MCF 10A (cell line): ENCODE data around the gene DPP4. TPM values are rescaled to one million over a fixed set of nuclear protein-coding genes. Genes with fewer than 3 reads are reported as not detected.

Experiments used
- BruUV-seq: library from RNA; stranded (reverse); fragments of 400-500 nt; replicated peaks from 2 replicates; lab custom pipeline; 2021; lab: Mats Ljungman, UMichigan
- CTCF ChIA-PET: fragments of 300-600 bp; sonication (Branson Sonifier 250); formaldehyde crosslinking; extraction: SDS; loops from one replicate; lab custom pipeline; 2021; ENCODE audit warnings: antibody characterized with exemption, inconsistent platforms; lab: Yijun Ruan, JAX
- POLR2A ChIA-PET: fragments of 300-600, 350-650 bp; sonication (Branson Sonifier 250); formaldehyde crosslinking; extraction: SDS; loops from one replicate; lab custom pipeline; 2020; ENCODE audit warnings: antibody characterized with exemption, inconsistent platforms; lab: Yijun Ruan, JAX
- DNase-seq: peaks from one replicate; pipeline ENCODE4 v3.0.0-alpha.2; 2018; ENCODE audit not compliant: unreplicated experiment
- H3K27ac Mint-ChIP-seq: one replicate; pipeline ENCODE4 v1.8.0; 2022; ENCODE audit warnings: mild to moderate bottlenecking, low read depth, mixed read lengths; ENCODE audit not compliant: unreplicated experiment
- H3K27me3 Mint-ChIP-seq: one replicate; pipeline ENCODE4 v1.8.0; 2022; ENCODE audit warnings: mixed read lengths; ENCODE audit not compliant: insufficient read depth, unreplicated experiment
- H3K36me3 Mint-ChIP-seq: one replicate; pipeline ENCODE4 v1.8.0; 2022; ENCODE audit warnings: mild to moderate bottlenecking, moderate library complexity, mixed read lengths; ENCODE audit not compliant: insufficient read depth, unreplicated experiment
- H3K4me1 Mint-ChIP-seq: one replicate; pipeline ENCODE4 v1.8.0; 2022; ENCODE audit warnings: mixed read lengths; ENCODE audit not compliant: insufficient read depth, unreplicated experiment
- H3K4me3 Mint-ChIP-seq: one replicate; pipeline ENCODE4 v1.8.0; 2022; ENCODE audit warnings: mild to moderate bottlenecking, moderate library complexity, mixed read lengths; ENCODE audit not compliant: unreplicated experiment
- H3K9me3 Mint-ChIP-seq: one replicate; pipeline ENCODE4 v1.8.0; 2022; ENCODE audit warnings: mixed read lengths; ENCODE audit not compliant: unreplicated experiment
- intact Hi-C: fragments of 100-400 bp; cut with micrococcal nuclease; formaldehyde crosslinking; loops from 2 replicates; pipeline ENCODE4 v1.14.1; 2022
- total RNA-seq: library from RNA; stranded (reverse); gene quantifications from 2 replicates; pipeline ENCODE4 v1.2.3, GENCODE V29; 2022
- TF ChIP-seq, protein P1 (sequence below): fragments of 200-600 bp; IDR thresholded peaks from one replicate; pipeline ENCODE4 v1.8.0; 2022; ENCODE audit warnings: antibody characterized with exemption, mild to moderate bottlenecking; ENCODE audit not compliant: unreplicated experiment

The DPP4 gene
- total RNA-seq, 1 experiment from 2014 or later = not detected

DNA sequence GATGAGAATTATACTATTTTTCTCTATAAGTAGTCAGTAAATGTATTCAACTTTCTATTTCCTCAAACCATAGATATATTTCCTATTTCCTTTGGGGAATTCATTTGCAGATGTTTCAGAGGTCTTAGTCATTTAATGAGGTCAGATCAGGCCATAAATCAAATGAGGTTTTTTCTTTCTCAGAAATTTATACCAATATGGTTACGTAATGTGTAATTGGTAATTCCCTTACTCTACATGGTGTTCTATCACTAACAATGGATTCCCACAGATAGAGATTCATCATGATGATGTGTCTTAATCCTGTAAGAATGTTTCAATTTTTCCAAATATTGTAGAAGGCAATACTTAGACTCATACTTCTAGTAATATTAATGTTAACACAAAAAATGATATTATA is 108.0 kb downstream of the DPP4 start:
- no peak overlapping the region for H3K4me3 Mint-ChIP-seq
- H3K4me1 Mint-ChIP-seq = no peaks in the 10 kb centered on the region
- no peak overlapping the region for H3K27ac Mint-ChIP-seq
- BruUV-seq = no TSS peak
- H3K27me3 Mint-ChIP-seq = peaks cover 17% of the 10 kb centered on the region
- TF ChIP-seq, protein P1, sequence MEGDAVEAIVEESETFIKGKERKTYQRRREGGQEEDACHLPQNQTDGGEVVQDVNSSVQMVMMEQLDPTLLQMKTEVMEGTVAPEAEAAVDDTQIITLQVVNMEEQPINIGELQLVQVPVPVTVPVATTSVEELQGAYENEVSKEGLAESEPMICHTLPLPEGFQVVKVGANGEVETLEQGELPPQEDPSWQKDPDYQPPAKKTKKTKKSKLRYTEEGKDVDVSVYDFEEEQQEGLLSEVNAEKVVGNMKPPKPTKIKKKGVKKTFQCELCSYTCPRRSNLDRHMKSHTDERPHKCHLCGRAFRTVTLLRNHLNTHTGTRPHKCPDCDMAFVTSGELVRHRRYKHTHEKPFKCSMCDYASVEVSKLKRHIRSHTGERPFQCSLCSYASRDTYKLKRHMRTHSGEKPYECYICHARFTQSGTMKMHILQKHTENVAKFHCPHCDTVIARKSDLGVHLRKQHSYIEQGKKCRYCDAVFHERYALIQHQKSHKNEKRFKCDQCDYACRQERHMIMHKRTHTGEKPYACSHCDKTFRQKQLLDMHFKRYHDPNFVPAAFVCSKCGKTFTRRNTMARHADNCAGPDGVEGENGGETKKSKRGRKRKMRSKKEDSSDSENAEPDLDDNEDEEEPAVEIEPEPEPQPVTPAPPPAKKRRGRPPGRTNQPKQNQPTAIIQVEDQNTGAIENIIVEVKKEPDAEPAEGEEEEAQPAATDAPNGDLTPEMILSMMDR = no peak
- no peaks in the 10 kb centered on the region for H3K36me3 Mint-ChIP-seq
- intact Hi-C loops = no loop called here
- ChIA-PET CTCF (interaction anchor here (1.4 kb wide), 1 partner anchor 42 kb away, joined by 6 read pairs; no protein-coding TSS in a partner anchor), POLR2A (no interaction called here)
- H3K9me3 Mint-ChIP-seq = no peaks in the 10 kb centered on the region
- DNase-seq = no peak

DNA sequence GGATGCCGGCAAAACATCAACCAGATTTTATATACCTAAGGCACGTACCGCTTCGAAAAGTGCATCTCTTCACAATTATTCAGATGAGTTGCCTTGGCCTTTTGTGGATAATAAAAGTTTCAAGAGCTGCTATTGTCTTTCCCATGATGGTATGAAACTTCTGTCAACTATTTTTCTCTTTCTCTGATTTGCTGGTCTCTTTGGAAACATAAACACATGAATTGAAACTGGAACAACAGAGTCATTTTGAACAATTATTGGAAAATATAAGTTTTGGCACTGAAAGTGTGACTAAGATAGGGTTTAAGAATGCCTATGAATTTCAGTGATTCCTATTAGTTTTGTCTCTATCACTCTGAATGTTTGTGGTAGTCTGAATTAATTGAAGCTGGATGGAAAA is 109.9 kb downstream of the DPP4 start:
- CTCF ChIA-PET = no interaction called here
- BruUV-seq = no TSS peak
- intact Hi-C loops = no loop called here

DNA sequence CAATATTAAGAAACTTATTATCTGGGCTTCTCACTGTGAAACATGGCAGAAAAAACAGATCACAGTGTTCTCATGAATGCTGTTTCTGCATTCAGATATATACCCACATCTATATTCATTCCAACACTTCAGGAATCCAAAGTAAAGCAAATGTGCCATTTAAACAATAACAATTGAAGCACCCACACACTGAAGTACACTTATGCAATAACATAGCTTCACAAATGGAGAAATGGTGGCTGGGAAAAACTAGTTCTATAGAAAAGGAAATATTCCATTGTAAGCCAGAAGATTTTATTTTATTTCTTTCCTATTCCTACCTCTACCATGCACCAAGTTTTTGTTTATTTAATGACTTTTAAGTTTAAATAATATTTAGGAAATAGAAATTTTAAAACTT is 111.9 kb downstream of the DPP4 start:
- CTCF ChIA-PET = interaction anchor here (2.5 kb wide), 1 partner anchor 15 kb away, joined by 8 read pairs; no protein-coding TSS in a partner anchor
- Mint-ChIP-seq H3K4me3 (no peak overlapping the region), H3K27ac (no peak overlapping the region), H3K9me3 (no peaks in the 10 kb centered on the region), H3K27me3 (peaks cover 19% of the 10 kb centered on the region), H3K36me3 (no peaks in the 10 kb centered on the region), H3K4me1 (no peaks in the 10 kb centered on the region)
- TF ChIP-seq, protein P1 = no peak
- POLR2A ChIA-PET = interaction anchor here (0.5 kb wide), 1 partner anchor 156 kb away, joined by 3 read pairs; no protein-coding TSS in a partner anchor
- intact Hi-C loops = no loop called here
- BruUV-seq = no TSS peak
- no peak for DNase-seq

More for the DNA sequence above, 109.9 kb downstream of the DPP4 start:
- no peaks in the 10 kb centered on the region for H3K9me3 Mint-ChIP-seq
- H3K4me1 Mint-ChIP-seq = no peaks in the 10 kb centered on the region
- POLR2A ChIA-PET = interaction anchor here (0.6 kb wide), 1 partner anchor 34 kb away, joined by 3 read pairs; no protein-coding TSS in a partner anchor
- H3K27me3 Mint-ChIP-seq = peaks cover 17% of the 10 kb centered on the region
- TF ChIP-seq, protein P1 = no peak
- no peaks in the 10 kb centered on the region for H3K36me3 Mint-ChIP-seq
- no peak for DNase-seq
- no peak overlapping the region for H3K4me3 Mint-ChIP-seq
- H3K27ac Mint-ChIP-seq = no peak overlapping the region

DNA sequence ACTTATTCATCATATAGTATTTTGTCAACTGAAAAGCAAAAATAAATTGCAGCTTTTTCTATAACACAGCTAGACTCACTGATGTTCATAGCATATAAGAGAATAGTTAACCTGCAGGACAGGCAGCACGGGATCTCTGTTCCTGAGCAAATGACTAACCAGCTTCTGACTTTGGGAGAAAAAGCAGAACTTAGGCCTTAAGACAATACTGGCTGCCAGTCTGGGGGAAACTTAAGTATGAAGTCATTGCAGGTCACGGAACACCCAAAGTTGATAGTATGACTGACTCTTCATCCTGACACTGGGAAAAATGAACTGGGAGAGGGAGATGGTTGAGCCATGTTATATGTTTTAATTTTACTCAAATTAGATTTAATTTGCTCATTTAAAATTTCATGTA is 113.0 kb downstream of the DPP4 start:
- Mint-ChIP-seq H3K27me3 (peaks cover 30% of the 10 kb centered on the region), H3K27ac (no peak overlapping the region), H3K4me1 (no peaks in the 10 kb centered on the region), H3K36me3 (no peaks in the 10 kb centered on the region), H3K9me3 (no peaks in the 10 kb centered on the region), H3K4me3 (no peak overlapping the region)
- POLR2A ChIA-PET = no interaction called here
- BruUV-seq = no TSS peak
- no peak for DNase-seq
- intact Hi-C loops = no loop called here
- CTCF ChIA-PET = interaction anchor here (0.6 to 2.5 kb wide), 2 partner anchors 14 to 738 kb away, joined by 4 to 8 read pairs; no protein-coding TSS in a partner anchor
- TF ChIP-seq, protein P1 = no peak
